IMR-90 (cell line): ENCODE data around the gene VEZT. TPM values are rescaled to one million over a fixed set of nuclear protein-coding genes. Genes with fewer than 3 reads are reported as not detected.

Source experiments
- ATAC-seq: fragments of 200-7000 bp; cut with Tn5 transposase; 2 replicates; pipeline ENCODE4 v1.9.1; 2020; ENCODE audit warnings: low read depth, mild to moderate bottlenecking, moderate library complexity
- BruUV-seq: library from RNA; stranded (reverse); fragments of 400-500 nt; replicated peaks from 2 replicates; lab custom pipeline; 2021; lab: Mats Ljungman, UMichigan
- CTCF ChIA-PET: fragments of 300-600 bp; formaldehyde crosslinking; extraction: SDS; loops from one replicate; lab custom pipeline; 2021; ENCODE audit warnings: antibody characterized with exemption; lab: Yijun Ruan, JAX
- POLR2A ChIA-PET: fragments of 300-600 bp; sonication (Branson Sonifier 250); formaldehyde crosslinking; loops from one replicate; lab custom pipeline; 2022; ENCODE audit warnings: antibody characterized with exemption; ENCODE audit not compliant: unreplicated experiment; lab: Charles Lee
- DNase-seq: peaks from one replicate; pipeline ENCODE4 v3.0.0; 2013
- H2AFZ ChIP-seq: replicated peaks from 2 replicates; pipeline ENCODE3; 2013; ENCODE audit warnings: low read length, mild to moderate bottlenecking; ENCODE audit not compliant: poor library complexity
- H2AK5ac ChIP-seq: 2 replicates; pipeline ENCODE4 v1.6.1; 2013; ENCODE audit warnings: low read depth, low read length, inconsistent platforms
- H2AK9ac ChIP-seq: replicated peaks from 2 replicates; pipeline ENCODE3; 2013; ENCODE audit warnings: mild to moderate bottlenecking, low read depth, low read length, moderate library complexity; ENCODE audit not compliant: poor library complexity
- H2BK120ac ChIP-seq: 2 replicates; pipeline ENCODE4 v1.6.1; 2013; ENCODE audit warnings: low read depth, low read length, inconsistent platforms
- H2BK15ac ChIP-seq: 3 replicates; pipeline ENCODE4 v1.6.1; 2013; ENCODE audit warnings: low read depth, low read length, inconsistent platforms
- H2BK20ac ChIP-seq: 2 replicates; pipeline ENCODE4 v1.6.1; 2013; ENCODE audit warnings: low read depth, mild to moderate bottlenecking, inconsistent platforms, low read length, moderate library complexity
- H2BK5ac ChIP-seq: 2 replicates; pipeline ENCODE4 v1.6.1; 2013; ENCODE audit warnings: mild to moderate bottlenecking, low read depth, low read length, inconsistent platforms; ENCODE audit not compliant: poor library complexity, severe bottlenecking
- H3K14ac ChIP-seq: replicated peaks from 2 replicates; pipeline ENCODE4 v1.6.1; 2013; ENCODE audit warnings: low read depth, low read length, inconsistent platforms
- H3K18ac ChIP-seq: 2 replicates; pipeline ENCODE4 v1.6.1; 2013; ENCODE audit warnings: low read depth, low read length, control low read depth
- H3K23ac ChIP-seq: 2 replicates; pipeline ENCODE4 v1.6.1; 2013; ENCODE audit warnings: low read depth, low read length, inconsistent platforms
- H3K27ac ChIP-seq: 2 replicates; pipeline ENCODE4 v1.5.1; 2013; ENCODE audit warnings: mild to moderate bottlenecking, control low read depth, low read length; ENCODE audit not compliant: insufficient read depth
- H3K27me3 ChIP-seq: 2 replicates; pipeline ENCODE4 v1.6.1; 2013; ENCODE audit warnings: low read length; ENCODE audit not compliant: control insufficient read depth, insufficient read depth
- H3K36me3 ChIP-seq: 2 replicates; pipeline ENCODE4 v1.6.1; 2013; ENCODE audit warnings: low read length, mixed read lengths; ENCODE audit not compliant: control insufficient read depth, insufficient read depth
- H3K4ac ChIP-seq: 2 replicates; pipeline ENCODE4 v1.6.1; 2013; ENCODE audit warnings: low read depth, low read length, inconsistent platforms
- H3K4me1 ChIP-seq: 2 replicates; pipeline ENCODE4 v1.6.1; 2013; ENCODE audit warnings: low read length, mixed read lengths; ENCODE audit not compliant: control insufficient read depth, insufficient read depth
- H3K4me2 ChIP-seq: 2 replicates; pipeline ENCODE4 v1.6.1; 2013; ENCODE audit warnings: low read depth, mild to moderate bottlenecking, control low read depth, low read length, moderate library complexity
- H3K4me3 ChIP-seq: 2 replicates; pipeline ENCODE4 v1.5.1; 2013; ENCODE audit warnings: low read depth, mild to moderate bottlenecking, control low read depth, low read length, moderate library complexity; ENCODE audit not compliant: insufficient read depth
- H3K56ac ChIP-seq: 2 replicates; pipeline ENCODE4 v1.6.1; 2013; ENCODE audit warnings: low read length, inconsistent platforms; ENCODE audit not compliant: insufficient read depth; ENCODE audit errors: extremely low read depth
- H3K79me1 ChIP-seq, 2 experiments: 2 replicates each; pipeline ENCODE4 v1.6.1; 2013; ENCODE audit warnings: low read length in 2 of 2, inconsistent platforms in 1 of 2, low read depth in 1 of 2
- H3K9ac ChIP-seq: 2 replicates; pipeline ENCODE4 v1.6.1; 2013; ENCODE audit warnings: low read depth, low read length, control low read depth
- H3K9me1 ChIP-seq: 2 replicates; pipeline ENCODE4 v1.6.1; 2013; ENCODE audit warnings: low read length, inconsistent platforms; ENCODE audit not compliant: insufficient read depth
- H3K9me3 ChIP-seq: 2 replicates; pipeline ENCODE4 v1.6.1; 2013; ENCODE audit warnings: low read length; ENCODE audit not compliant: control insufficient read depth, insufficient read depth
- H4K20me1 ChIP-seq: 2 replicates; pipeline ENCODE4 v1.6.1; 2013; ENCODE audit warnings: low read length, inconsistent platforms; ENCODE audit not compliant: insufficient read depth
- H4K5ac ChIP-seq: 2 replicates; pipeline ENCODE4 v1.6.1; 2013; ENCODE audit warnings: mild to moderate bottlenecking, low read depth, low read length, control low read depth
- H4K8ac ChIP-seq, 2 experiments: 2 replicates each; pipeline ENCODE4 v1.6.1; 2013; ENCODE audit warnings: low read depth in 2 of 2, low read length in 2 of 2, control low read depth in 1 of 2, inconsistent platforms in 1 of 2
- H4K91ac ChIP-seq: 2 replicates; pipeline ENCODE4 v1.6.1; 2013; ENCODE audit warnings: low read depth, low read length, inconsistent platforms; ENCODE audit not compliant: insufficient read depth
- BHLHE40 ChIP-seq: fragments of 150-350 bp; IDR thresholded peaks from 2 replicates; pipeline ENCODE4 v1.6.1; 2016; ENCODE audit warnings: mild to moderate bottlenecking, low read depth, low read length
- USF2 ChIP-seq: fragments of 150-350 bp; IDR thresholded peaks from 2 replicates; pipeline ENCODE4 v1.6.1; 2017; ENCODE audit warnings: mild to moderate bottlenecking, antibody characterized with exemption, low read length, low read depth
- WGBS, 2 experiments: methylation state at CpG; one replicate each; pipeline versions ENCODE4 v1.1.5 to v1.1.7; 2013; ENCODE audit warnings: missing lambda C conversion rate in 2 of 2; ENCODE audit not compliant: insufficient read length in 1 of 2; ENCODE audit errors: extremely low coverage in 2 of 2; 5-methylcytosine and 5-hydroxymethylcytosine counted together
- dilution Hi-C: fragments of 300-500 bp; cut with HindIII; formaldehyde crosslinking; loops from one replicate; pipeline ENCODE4 v1.14.3; 2018; ENCODE audit warnings: low sequenced_read_pairs; ENCODE audit not compliant: unreplicated experiment
- in situ Hi-C: fragments of 300-500 bp; cut with MboI; formaldehyde crosslinking; loops from 3 replicates; pipeline ENCODE4 v1.14.3; 2019; ENCODE audit warnings: low sequenced_read_pairs, inconsistent platforms, mixed read lengths
- intact Hi-C: fragments of 100-400 bp; cut with micrococcal nuclease; formaldehyde crosslinking; loops from 2 replicates; pipeline ENCODE4 v1.10.0; 2022
- polyA plus RNA-seq, 3 experiments: library from polyadenylated mRNA; depleted of rRNA; stranded (reverse); fragments of >200 nt; gene quantifications; 2 replicates each; pipeline ENCODE4 v1.2.3, GENCODE V29; 2012; ENCODE audit warnings: low replicate concordance in 1 of 3
- total RNA-seq: library from RNA; depleted of rRNA; stranded (reverse); fragments of >200 nt; gene quantifications from 2 replicates; pipeline ENCODE4 v1.2.3, GENCODE V29; 2012

Gene VEZT
- total and polyA plus RNA-seq, 2 of the 4 experiments (the other 2 are of a cell fraction) = 54.5 to 90.2 TPM

- Histone ChIP-seq H3K14ac (no peak overlapping the region), H4K8ac (no peak overlapping the region), H3K4me1 (peaks cover 8% of the 10 kb centered on the region), H3K56ac (no peak overlapping the region), H4K91ac (peak overlapping the region; percentile 43; the same call in 1 of the 2 replicates), H2BK120ac (peak overlapping the region; percentile 51), H3K79me1 (no peaks in the 10 kb centered on the region), H3K9me3 (peaks cover 2% of the 10 kb centered on the region; the same call in 1 of the 2 replicates), H3K9me1 (peaks cover 9% of the 10 kb centered on the region), H3K36me3 (no peaks in the 10 kb centered on the region), H3K27me3 (no peaks in the 10 kb centered on the region), H3K27ac (no peak overlapping the region), H4K20me1 (no peaks in the 10 kb centered on the region), H3K4ac (no peak overlapping the region), H2AFZ (no peak overlapping the region), H2AK5ac (peak overlapping the region; percentile 29; the same call in 1 of the 2 replicates), H3K4me2 (no peak overlapping the region), H2BK15ac (peak overlapping the region; percentile 40; the same call in 1 of the 3 replicates), H2BK20ac (peak overlapping the region; percentile 73), H3K4me3 (no peak overlapping the region), H3K9ac (no peak overlapping the region), H4K5ac (peak overlapping the region; percentile 37; the same call in 1 of the 2 replicates), H2AK9ac (no peak overlapping the region), H3K23ac (0 out of 2 replicates have a peak overlapping the region, but pooled peaks have one; percentile 18), H2BK5ac (no peak overlapping the region), H3K18ac (no peak overlapping the region; the same call in 1 of the 2 replicates)
- ChIA-PET CTCF (interaction anchor here (0.8 kb wide), 1 partner anchor 266 kb away, joined by 3 read pairs; the partner anchor contains the start of gene NR2C1), POLR2A (no interaction called here)
- dilution Hi-C loops = no loop called here
- no TSS peak for BruUV-seq
- TF ChIP-seq USF2 = no peak
- no peak for TF ChIP-seq BHLHE40
- ATAC-seq (no peak), DNase-seq (no peak)
- WGBS, 2 experiments = no CpG with 5 or more reads among the region's 2 CpGs
- intact Hi-C loops = loop anchor here (5.0 to 10.0 kb wide), 5 partner anchors 133 to 1192 kb away; partner anchors contain the start of genes METAP2 and PLXNC1
- in situ Hi-C loops = loop anchor here (5.0 to 25.0 kb wide), 3 partner anchors 222 to 1202 kb away; partner anchors contain the start of gene PLXNC1
Measured at GRCh38 chr12:95339086-95339788, 121.6 kb downstream of the VEZT start.
